PC-9 (cell line): ENCODE data around the gene MSH4.
"Not testable (repeated sequence)": the region's sequence is repeated elsewhere in the genome, so short reads cannot be mapped to it uniquely, and the experiment has no call there.

ENCODE experiments used
- CTCF ChIP-seq: fragments of 200-600 bp; sonication (generic); conservative IDR thresholded peaks from 2 replicates; pipeline ENCODE4 v1.6.1; 2017; ENCODE audit warnings: mixed run types, antibody characterized with exemption, mild to moderate bottlenecking, moderate library complexity
- EZH2 ChIP-seq: fragments of 200-600 bp; sonication (generic); IDR thresholded peaks from 2 replicates; pipeline ENCODE4 v1.8.0; 2017; ENCODE audit warnings: antibody characterized with exemption, low read depth

- not testable (repeated sequence) for TF ChIP-seq EZH2, CTCF
These were observed 4.8 kb downstream of the MSH4 start for GRCh38 chr1:75801480-75801879.
